NOMO-1 treated with dmso at 0.1 percent for 144 hours (cell line): ENCODE measurements around the gene ACOT7.

ENCODE experiments used
- DNase-seq: peaks from one replicate; lab custom pipeline; 2025; ENCODE audit not compliant: unreplicated experiment; lab: John Stamatoyannopoulos, UW

The ACOT7 gene

GRCh38 chr1:6273380-6273891 lies 120.1 kb downstream of the ACOT7 start:
- DNase-seq, result no peak

GRCh38 chr1:6272868-6273267 lies 120.7 kb downstream of the ACOT7 start:
- no peak for DNase-seq

GRCh38 chr1:6272452-6272851 lies 121.1 kb downstream of the ACOT7 start:
- no peak for DNase-seq

GRCh38 chr1:6271554-6271953 lies 122.0 kb downstream of the ACOT7 start:
- DNase-seq, result no peak

GRCh38 chr1:6271006-6271405 lies 122.6 kb downstream of the ACOT7 start:
- DNase-seq, result no peak

GRCh38 chr1:6270401-6270800 lies 123.2 kb downstream of the ACOT7 start:
- no peak for DNase-seq

- no peak for DNase-seq
Observed at GRCh38 chr1:6269720-6270400, 123.7 kb downstream of the ACOT7 start.

GRCh38 chr1:6269296-6269695 lies 124.3 kb downstream of the ACOT7 start:
- DNase-seq, result no peak

- DNase-seq, result no peak
Observed at GRCh38 chr1:6268415-6268814, 125.2 kb downstream of the ACOT7 start.

- no peak for DNase-seq
Observed at GRCh38 chr1:6267686-6268322, 125.8 kb downstream of the ACOT7 start.

GRCh38 chr1:6266641-6267040 lies 126.9 kb downstream of the ACOT7 start:
- no peak for DNase-seq

GRCh38 chr1:6265151-6265550 lies 128.4 kb downstream of the ACOT7 start:
- DNase-seq, result no peak

- no peak for DNase-seq
Observed at GRCh38 chr1:6263716-6264115, 129.9 kb downstream of the ACOT7 start.

- no peak for DNase-seq
Observed at GRCh38 chr1:6262555-6263420, 130.8 kb downstream of the ACOT7 start.

- no peak for DNase-seq
Observed at GRCh38 chr1:6261615-6261995, 132.0 kb downstream of the ACOT7 start.

GRCh38 chr1:6260961-6261614 lies 132.5 kb downstream of the ACOT7 start, which contains the start of gene GPR153:
TSS of gene GPR153 (minus strand) at chr1:6261098. CDS start at chr1:6254905, 6,193 bp downstream.
- peak; percentile 1 for DNase-seq

- DNase-seq, result no peak
Observed at GRCh38 chr1:6260433-6260934, 133.1 kb downstream of the ACOT7 start.

GRCh38 chr1:6259491-6260362 lies 133.8 kb downstream of the ACOT7 start:
- peak; percentile 72 for DNase-seq

- no peak for DNase-seq
Observed at GRCh38 chr1:6258675-6259074, 134.9 kb downstream of the ACOT7 start.

- no peak for DNase-seq
Observed at GRCh38 chr1:6257541-6258069, 136.0 kb downstream of the ACOT7 start.
